Activated CD4-positive, alpha-beta T cell treated with anti-CD3 and anti-CD28 coated beads, Interleukin-10, Interleukin-2, amounts not matched to agents 100 ng/mL and 50 ng/mL, durations not matched to agents 16 hours and 8 hours (primary cell): ENCODE data around the gene DCAF5.
A peak's percentile ranks its signal among the peaks of the same experiment; 100 is the strongest.
"Not testable (repeated sequence)": the region's sequence is repeated elsewhere in the genome, so short reads cannot be mapped to it uniquely, and the experiment has no call there.

Experiments
- DNase-seq: peaks from one replicate; pipeline ENCODE4 v3.0.0-alpha.2; 2020

DCAF5 gene

GRCh38 chr14:69066396-69067171 lies 86.3 kb downstream of the DCAF5 start:
- peak; percentile 72 for DNase-seq

- not testable (repeated sequence) for DNase-seq
Measured at GRCh38 chr14:69065934-69066333, 87.0 kb downstream of the DCAF5 start.

- DNase-seq = no peak
Measured at GRCh38 chr14:69064596-69064995, 88.3 kb downstream of the DCAF5 start.

GRCh38 chr14:69059658-69060623 lies 93.0 kb downstream of the DCAF5 start:
- no peak for DNase-seq

GRCh38 chr14:69055999-69056788 lies 96.7 kb downstream of the DCAF5 start:
- no peak for DNase-seq

- DNase-seq = no peak
Measured at GRCh38 chr14:69055125-69055524, 97.8 kb downstream of the DCAF5 start.

GRCh38 chr14:69054030-69054429 lies 98.9 kb downstream of the DCAF5 start:
- no peak for DNase-seq

- DNase-seq = no peak
Measured at GRCh38 chr14:69052181-69052601, 100.7 kb downstream of the DCAF5 start.

- DNase-seq = no peak
Measured at GRCh38 chr14:69050240-69051184, 102.4 kb downstream of the DCAF5 start.

GRCh38 chr14:69049675-69050074 lies 103.2 kb downstream of the DCAF5 start:
- DNase-seq = no peak

GRCh38 chr14:69048456-69048855 lies 104.5 kb downstream of the DCAF5 start:
- no peak for DNase-seq

- DNase-seq = no peak
Measured at GRCh38 chr14:69047255-69047654, 105.7 kb downstream of the DCAF5 start.

GRCh38 chr14:69046476-69046860 lies 106.5 kb downstream of the DCAF5 start:
- DNase-seq = no peak

- DNase-seq = no peak
Measured at GRCh38 chr14:69045857-69046475, 107.0 kb downstream of the DCAF5 start.

GRCh38 chr14:69044965-69045555 lies 107.9 kb downstream of the DCAF5 start:
- DNase-seq = no peak

GRCh38 chr14:69044296-69044695 lies 108.6 kb downstream of the DCAF5 start:
- no peak for DNase-seq

GRCh38 chr14:69043596-69044260 lies 109.2 kb downstream of the DCAF5 start:
- no peak for DNase-seq

- no peak for DNase-seq
Measured at GRCh38 chr14:69042787-69043444, 110.0 kb downstream of the DCAF5 start.

GRCh38 chr14:69042299-69042698 lies 110.6 kb downstream of the DCAF5 start:
- DNase-seq = no peak

GRCh38 chr14:69041783-69042182 lies 111.1 kb downstream of the DCAF5 start:
- no peak for DNase-seq
